Liver (tissue), 3 donors: Measurements from ENCODE around the gene DCLK2.

Source experiments
- EGR1 ChIP-seq, 2 donors: IDR thresholded peaks; 2 replicates each; pipeline ENCODE4 v1.6.1; 2016 to 2018; ENCODE audit warnings: antibody characterized with exemption in 2 of 2, low read depth in 2 of 2
- FOXA1 ChIP-seq: IDR thresholded peaks from 2 replicates; pipeline ENCODE4 v1.6.1; 2016; ENCODE audit warnings: antibody characterized with exemption
- GABPA ChIP-seq, 2 donors: IDR thresholded peaks in 1 of 2; conservative IDR thresholded peaks in 1 of 2; 2 replicates each; pipeline ENCODE4 v1.6.1; 2016; ENCODE audit warnings: antibody characterized with exemption in 2 of 2, mild to moderate bottlenecking in 1 of 2, moderate library complexity in 1 of 2
- HNF4A ChIP-seq, 2 donors: conservative IDR thresholded peaks; 2 replicates each; pipeline ENCODE4 v1.6.1; 2016; ENCODE audit warnings: antibody characterized with exemption in 2 of 2, mild to moderate bottlenecking in 2 of 2
- JUND ChIP-seq, 2 donors: IDR thresholded peaks; 2 replicates each; pipeline ENCODE4 v1.6.1; 2016; ENCODE audit warnings: antibody characterized with exemption in 2 of 2
- MAX ChIP-seq: IDR thresholded peaks from 2 replicates; pipeline ENCODE4 v1.6.1; 2016; ENCODE audit warnings: antibody characterized with exemption
- RAD21 ChIP-seq, 2 donors: IDR thresholded peaks; 2 replicates each; pipeline ENCODE4 v1.6.1; 2016; ENCODE audit warnings: antibody characterized with exemption in 2 of 2, mild to moderate bottlenecking in 2 of 2
- SP1 ChIP-seq: IDR thresholded peaks from 2 replicates; pipeline ENCODE4 v1.6.1; 2018; ENCODE audit warnings: antibody characterized with exemption, mild to moderate bottlenecking
- TAF1 ChIP-seq: conservative IDR thresholded peaks from 2 replicates; pipeline ENCODE4 v1.6.1; 2016; ENCODE audit warnings: antibody characterized with exemption, mild to moderate bottlenecking
- YY1 ChIP-seq: IDR thresholded peaks from 2 replicates; pipeline ENCODE4 v1.6.1; 2016; ENCODE audit warnings: antibody characterized with exemption, mild to moderate bottlenecking
- ZBTB33 ChIP-seq: IDR thresholded peaks from 2 replicates; pipeline ENCODE4 v1.6.1; 2016; ENCODE audit warnings: antibody characterized with exemption
- TF ChIP-seq, protein P1 (sequence below): fragments of 150-350 bp; IDR thresholded peaks from 2 replicates; pipeline ENCODE4 v1.5.1; 2017; ENCODE audit warnings: improper control_type of control experiment, low read depth, low read length; ENCODE audit not compliant: missing input control
- TF ChIP-seq, protein P2 (sequence below): IDR thresholded peaks from 2 replicates; pipeline ENCODE4 v1.6.1; 2016; ENCODE audit warnings: antibody characterized with exemption, mild to moderate bottlenecking
- TF ChIP-seq, protein P3 (sequence below): IDR thresholded peaks from 2 replicates; pipeline ENCODE4 v1.6.1; 2016; ENCODE audit warnings: antibody characterized with exemption
- donor health status: healthy.
- donor health status: healthy.

GRCh38 chr4:150218447-150218846 lies 140.2 kb downstream of the DCLK2 start:
- TF ChIP-seq, protein P1, sequence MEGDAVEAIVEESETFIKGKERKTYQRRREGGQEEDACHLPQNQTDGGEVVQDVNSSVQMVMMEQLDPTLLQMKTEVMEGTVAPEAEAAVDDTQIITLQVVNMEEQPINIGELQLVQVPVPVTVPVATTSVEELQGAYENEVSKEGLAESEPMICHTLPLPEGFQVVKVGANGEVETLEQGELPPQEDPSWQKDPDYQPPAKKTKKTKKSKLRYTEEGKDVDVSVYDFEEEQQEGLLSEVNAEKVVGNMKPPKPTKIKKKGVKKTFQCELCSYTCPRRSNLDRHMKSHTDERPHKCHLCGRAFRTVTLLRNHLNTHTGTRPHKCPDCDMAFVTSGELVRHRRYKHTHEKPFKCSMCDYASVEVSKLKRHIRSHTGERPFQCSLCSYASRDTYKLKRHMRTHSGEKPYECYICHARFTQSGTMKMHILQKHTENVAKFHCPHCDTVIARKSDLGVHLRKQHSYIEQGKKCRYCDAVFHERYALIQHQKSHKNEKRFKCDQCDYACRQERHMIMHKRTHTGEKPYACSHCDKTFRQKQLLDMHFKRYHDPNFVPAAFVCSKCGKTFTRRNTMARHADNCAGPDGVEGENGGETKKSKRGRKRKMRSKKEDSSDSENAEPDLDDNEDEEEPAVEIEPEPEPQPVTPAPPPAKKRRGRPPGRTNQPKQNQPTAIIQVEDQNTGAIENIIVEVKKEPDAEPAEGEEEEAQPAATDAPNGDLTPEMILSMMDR, result no peak
- TF ChIP-seq FOXA1, result no peak
- no peak for TF ChIP-seq HNF4A (conservative IDR thresholded peaks at IDR 0.05)
- TF ChIP-seq TAF1, result no peak
- no peak for TF ChIP-seq MAX
- TF ChIP-seq ZBTB33, result no peak
- TF ChIP-seq, protein P2, sequence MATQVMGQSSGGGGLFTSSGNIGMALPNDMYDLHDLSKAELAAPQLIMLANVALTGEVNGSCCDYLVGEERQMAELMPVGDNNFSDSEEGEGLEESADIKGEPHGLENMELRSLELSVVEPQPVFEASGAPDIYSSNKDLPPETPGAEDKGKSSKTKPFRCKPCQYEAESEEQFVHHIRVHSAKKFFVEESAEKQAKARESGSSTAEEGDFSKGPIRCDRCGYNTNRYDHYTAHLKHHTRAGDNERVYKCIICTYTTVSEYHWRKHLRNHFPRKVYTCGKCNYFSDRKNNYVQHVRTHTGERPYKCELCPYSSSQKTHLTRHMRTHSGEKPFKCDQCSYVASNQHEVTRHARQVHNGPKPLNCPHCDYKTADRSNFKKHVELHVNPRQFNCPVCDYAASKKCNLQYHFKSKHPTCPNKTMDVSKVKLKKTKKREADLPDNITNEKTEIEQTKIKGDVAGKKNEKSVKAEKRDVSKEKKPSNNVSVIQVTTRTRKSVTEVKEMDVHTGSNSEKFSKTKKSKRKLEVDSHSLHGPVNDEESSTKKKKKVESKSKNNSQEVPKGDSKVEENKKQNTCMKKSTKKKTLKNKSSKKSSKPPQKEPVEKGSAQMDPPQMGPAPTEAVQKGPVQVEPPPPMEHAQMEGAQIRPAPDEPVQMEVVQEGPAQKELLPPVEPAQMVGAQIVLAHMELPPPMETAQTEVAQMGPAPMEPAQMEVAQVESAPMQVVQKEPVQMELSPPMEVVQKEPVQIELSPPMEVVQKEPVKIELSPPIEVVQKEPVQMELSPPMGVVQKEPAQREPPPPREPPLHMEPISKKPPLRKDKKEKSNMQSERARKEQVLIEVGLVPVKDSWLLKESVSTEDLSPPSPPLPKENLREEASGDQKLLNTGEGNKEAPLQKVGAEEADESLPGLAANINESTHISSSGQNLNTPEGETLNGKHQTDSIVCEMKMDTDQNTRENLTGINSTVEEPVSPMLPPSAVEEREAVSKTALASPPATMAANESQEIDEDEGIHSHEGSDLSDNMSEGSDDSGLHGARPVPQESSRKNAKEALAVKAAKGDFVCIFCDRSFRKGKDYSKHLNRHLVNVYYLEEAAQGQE, result no peak
- no peak for TF ChIP-seq GABPA (IDR thresholded peaks at IDR 0.05 in 1 of 2, conservative IDR thresholded peaks at IDR 0.05 in 1 of 2)
- no peak for TF ChIP-seq EGR1 (IDR thresholded peaks at IDR 0.05; ENCODE audit: low read depth in 2 of 2)
- no peak for TF ChIP-seq RAD21 (IDR thresholded peaks at IDR 0.05)
- TF ChIP-seq, protein P3, sequence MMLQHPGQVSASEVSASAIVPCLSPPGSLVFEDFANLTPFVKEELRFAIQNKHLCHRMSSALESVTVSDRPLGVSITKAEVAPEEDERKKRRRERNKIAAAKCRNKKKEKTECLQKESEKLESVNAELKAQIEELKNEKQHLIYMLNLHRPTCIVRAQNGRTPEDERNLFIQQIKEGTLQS, result no peak
- TF ChIP-seq SP1, result no peak
- TF ChIP-seq JUND (IDR thresholded peaks at IDR 0.05), result no peak
- TF ChIP-seq YY1, result no peak
